Ovary (tissue), 9 donors: ENCODE measurements around the gene TRPM3. TPM values are rescaled to one million over a fixed set of nuclear protein-coding genes. Genes with fewer than 3 reads are reported as not detected.

Experiments
- DNase-seq, 5 donors: peaks; one replicate each; pipeline ENCODE4 v3.0.0-alpha.2; 2019 to 2020
- H3K27ac ChIP-seq, 2 donors: fragments of 200-600 bp; one replicate each; pipeline versions ENCODE4 v1.5.1 to v1.8.0; 2019 to 2022
- H3K27me3 ChIP-seq: fragments of 200-600 bp; one replicate; pipeline ENCODE4 v1.8.0; 2022
- H3K36me3 ChIP-seq: fragments of 200-600 bp; sonication (generic); one replicate; pipeline ENCODE4 v1.5.1; 2019
- H3K4me1 ChIP-seq: one replicate; pipeline ENCODE4 v1.8.1; 2013; ENCODE audit warnings: mild to moderate bottlenecking, moderate library complexity; ENCODE audit not compliant: insufficient read depth
- H3K4me3 ChIP-seq: fragments of 200-600 bp; sonication (generic); one replicate; pipeline ENCODE4 v1.5.1; 2017
- H3K9me3 ChIP-seq, 2 donors: fragments of 200-600 bp in 1 of 2; sonication (generic) in 1 of 2; one replicate each; pipeline versions ENCODE4 v1.5.1 to v1.8.1; 2013 to 2019; ENCODE audit warnings: mild to moderate bottlenecking in 1 of 2, moderate library complexity in 1 of 2
- CTCF ChIP-seq, 3 donors: fragments of 450-650 bp in 2 of 3; fragments of 200-600 bp in 1 of 3; IDR thresholded peaks; one replicate each; pipeline versions ENCODE4 v1.5.1 to v1.8.0; 2016 to 2022; ENCODE audit warnings: antibody characterized with exemption in 3 of 3, mild to moderate bottlenecking in 1 of 3
- EP300 ChIP-seq: sonication (generic); formaldehyde crosslinking; IDR thresholded peaks from one replicate; pipeline ENCODE4 v1.6.1; 2017; ENCODE audit warnings: antibody characterized with exemption
- POLR2A ChIP-seq: fragments of 450-650 bp; IDR thresholded peaks from one replicate; pipeline ENCODE4 v1.6.1; 2017; ENCODE audit warnings: antibody characterized with exemption, mild to moderate bottlenecking, moderate library complexity
- WGBS, 3 donors: extraction: QIAGEN DNeasy Blood & Tissue Kit in 1 of 3; methylation state at CpG; one replicate each; pipeline versions ENCODE4 v1.1.5 to v1.1.7; 2013 to 2017; 5-methylcytosine and 5-hydroxymethylcytosine counted together
- intact Hi-C, 4 donors: fragments of 100-400 bp; cut with DNase I; formaldehyde crosslinking; loops; one replicate each; pipeline versions ENCODE4 v1.11.0 to v1.15.1; 2022 to 2023
- polyA plus RNA-seq, 2 donors: library from polyadenylated mRNA; stranded (reverse); fragments of 200-250 nt in 1 of 2; fragments of 350-450 nt in 1 of 2; fragmentation: Illumina TruSeq in 1 of 2; extraction: RNeasy Lipid Tissue Mini Kit (QIAGEN cat#74804) in 1 of 2; gene quantifications; one replicate each; pipeline ENCODE4 v1.2.3, GENCODE V29; 2013 to 2014
- total RNA-seq, 7 donors: library from RNA; depleted of rRNA in 2 of 7; stranded (reverse); fragments of >200 nt in 2 of 7; fragmentation: NEBNext Ultra II Directional in 3 of 7; extraction: Animal tissue kit (Norgen Biotek cat#: 25700) in 3 of 7; gene quantifications; one replicate each; pipeline versions ENCODE4 v1.1.0 to v1.2.4, GENCODE V29; 2016 to 2023
- donor health status: DM: no; HTN: no; CAD: no; lungs with moderate emphysema.
- donor health status: DM: no; HTN: no; CAD: no.
- donor health status: Bipolar disorder and iron deficiency.
- donor health status: DM: yes; HTN: yes; CAD: no.
- donor health status: DM: no; HTN: no; CAD: no.
- donor health status: DM: yes; HTN: yes; CAD: no.

Gene TRPM3
- total and polyA plus RNA-seq, 9 donors: 0.80 to 18.5 (median 4.6) TPM

GRCh38 chr9:70829591-70830265, 291.7 kb downstream of the TRPM3 start:
- H3K9me3 ChIP-seq: no peaks in the 10 kb centered on the region
- H3K27ac ChIP-seq: no peak overlapping the region
- TF ChIP-seq CTCF (IDR thresholded peaks at IDR 0.05) (no peak), POLR2A (no peak), EP300 (no peak)
- WGBS, 3 donors: 46 to 69% (median 52%) methylated on average over 5 of the region's 5 CpGs
- no peaks in the 10 kb centered on the region for H3K36me3 ChIP-seq
- no peaks in the 10 kb centered on the region for H3K4me1 ChIP-seq
- no peaks in the 10 kb centered on the region for H3K27me3 ChIP-seq
- no peak for DNase-seq
- intact Hi-C loops: no loop called here
- no peak overlapping the region for H3K4me3 ChIP-seq

- 95 to 96% (median 96%) methylated on average over 3 of the region's 3 CpGs for WGBS, 3 donors
- DNase-seq: no peak
- intact Hi-C loops: no loop called here
- H3K27ac ChIP-seq: no peak overlapping the region
- no peaks in the 10 kb centered on the region for H3K9me3 ChIP-seq
- TF ChIP-seq CTCF (IDR thresholded peaks at IDR 0.05) (no peak), POLR2A (no peak), EP300 (no peak)
- H3K4me3 ChIP-seq: no peak overlapping the region
- no peaks in the 10 kb centered on the region for H3K27me3 ChIP-seq
- H3K4me1 ChIP-seq: no peaks in the 10 kb centered on the region
- H3K36me3 ChIP-seq: no peaks in the 10 kb centered on the region
These were observed 294.9 kb downstream of the TRPM3 start for GRCh38 chr9:70826562-70826961.

GRCh38 chr9:70823284-70823683, 298.1 kb downstream of the TRPM3 start:
- no peaks in the 10 kb centered on the region for H3K36me3 ChIP-seq
- H3K4me3 ChIP-seq: no peak overlapping the region
- 82 to 88% (median 87%) methylated on average over 7 of the region's 7 CpGs for WGBS, 3 donors
- TF ChIP-seq POLR2A: no peak
- H3K27ac ChIP-seq: no peak overlapping the region
- no peak for DNase-seq
- no peaks in the 10 kb centered on the region for H3K27me3 ChIP-seq
- intact Hi-C loops: no loop called here
- H3K9me3 ChIP-seq: no peaks in the 10 kb centered on the region
- no peaks in the 10 kb centered on the region for H3K4me1 ChIP-seq

DNA sequence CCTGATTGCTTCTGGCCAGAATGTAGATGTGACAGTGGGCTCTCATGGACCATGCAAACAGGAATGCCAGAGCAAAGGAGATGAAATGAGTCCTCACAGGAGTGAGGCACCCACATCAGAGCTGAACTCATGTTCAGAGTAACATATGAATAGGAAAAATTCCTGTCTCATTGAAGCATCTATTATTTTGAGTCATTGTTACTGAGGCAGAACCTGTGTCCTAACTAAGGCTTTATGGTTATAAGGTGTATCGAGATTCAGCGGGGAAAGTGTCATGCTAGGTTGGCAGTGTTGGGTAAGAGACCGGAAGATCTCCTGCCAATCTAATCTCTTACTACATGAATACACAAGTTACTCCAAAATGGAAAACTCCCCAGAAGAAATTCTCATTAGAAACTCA, 304.1 kb downstream of the TRPM3 start:
- no peak for TF ChIP-seq EP300
- TF ChIP-seq CTCF (IDR thresholded peaks at IDR 0.05): no peak
- TF ChIP-seq POLR2A: no peak
- no peak overlapping the region for H3K27ac ChIP-seq
- DNase-seq: no peak
- intact Hi-C loops: no loop called here
- no peaks in the 10 kb centered on the region for H3K4me1 ChIP-seq
- no peak overlapping the region for H3K4me3 ChIP-seq
- H3K9me3 ChIP-seq: no peaks in the 10 kb centered on the region
- no peaks in the 10 kb centered on the region for H3K36me3 ChIP-seq
- WGBS, 3 donors: 92 to 95% (median 95%) methylated on average over 3 of the region's 3 CpGs
- H3K27me3 ChIP-seq: no peaks in the 10 kb centered on the region

- no peak overlapping the region for H3K27ac ChIP-seq
- H3K9me3 ChIP-seq: no peaks in the 10 kb centered on the region
- H3K27me3 ChIP-seq: no peaks in the 10 kb centered on the region
- no peaks in the 10 kb centered on the region for H3K36me3 ChIP-seq
- intact Hi-C loops: no loop called here
- no peaks in the 10 kb centered on the region for H3K4me1 ChIP-seq
- no peak for TF ChIP-seq POLR2A
- H3K4me3 ChIP-seq: no peak overlapping the region
- no peak for DNase-seq
- 51 to 62% (median 52%) methylated on average over 2 of the region's 2 CpGs for WGBS, 3 donors
These were observed 304.5 kb downstream of the TRPM3 start for GRCh38 chr9:70816891-70817290.
